Measurements from ENCODE around the gene OVAAL.
"Not testable (repeated sequence)": the region's sequence is repeated elsewhere in the genome, so short reads cannot be mapped to it uniquely, and the experiment has no call there.

OVAAL gene

GRCh38 chr1:180540697-180541594 is 17.8 kb upstream of the OVAAL start:
- TF ChIP-seq CTCF (IDR thresholded peaks at IDR 0.05; ENCODE audit: low read depth, low read length) = no peak
- DNase-seq (ENCODE audit: extremely low read depth, low read depth) = no peak

DNA sequence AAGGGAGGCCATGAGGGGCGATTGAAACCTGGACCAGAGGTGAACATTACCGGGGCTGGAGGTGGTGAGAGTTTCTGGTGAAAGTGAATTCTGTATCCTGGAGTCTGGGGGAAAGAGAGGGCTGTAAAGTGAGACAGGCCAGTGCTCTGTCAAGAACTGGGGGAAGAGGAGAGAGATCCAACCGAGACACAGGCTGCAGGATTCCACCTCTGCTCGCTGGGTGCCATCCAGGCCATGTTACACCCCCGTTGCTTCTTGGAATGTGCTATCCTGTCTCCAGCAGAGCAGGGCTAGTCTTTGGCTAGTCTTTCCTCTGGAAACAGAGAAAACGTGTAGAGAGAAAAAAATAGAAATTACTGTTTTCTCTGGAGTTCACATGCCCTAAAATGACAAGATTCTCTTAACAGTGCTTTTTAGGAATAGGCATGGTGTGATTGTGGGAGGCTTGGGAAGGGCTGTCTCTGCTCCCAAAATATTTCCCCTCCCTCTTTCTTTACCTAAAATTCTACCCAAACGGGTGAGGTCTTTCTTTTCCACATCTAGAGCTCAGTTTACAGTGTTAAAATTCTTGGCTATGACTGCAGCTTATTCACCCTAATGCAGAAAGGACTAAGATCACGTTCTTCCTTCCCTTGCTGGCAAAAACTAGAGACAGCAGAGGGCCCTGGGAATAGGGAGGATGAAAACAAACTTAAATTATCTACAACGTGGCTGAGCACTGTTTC is 16.5 kb upstream of the OVAAL start:
- DNase-seq (ENCODE audit: extremely low read depth, low read depth) = no peak
- no peak for TF ChIP-seq CTCF (IDR thresholded peaks at IDR 0.05; ENCODE audit: low read depth, low read length)

GRCh38 chr1:180542838-180543145 is 16.0 kb upstream of the OVAAL start:
- no peak for DNase-seq (ENCODE audit: extremely low read depth, low read depth)
- TF ChIP-seq CTCF (IDR thresholded peaks at IDR 0.05; ENCODE audit: low read depth, low read length) = no peak

DNA sequence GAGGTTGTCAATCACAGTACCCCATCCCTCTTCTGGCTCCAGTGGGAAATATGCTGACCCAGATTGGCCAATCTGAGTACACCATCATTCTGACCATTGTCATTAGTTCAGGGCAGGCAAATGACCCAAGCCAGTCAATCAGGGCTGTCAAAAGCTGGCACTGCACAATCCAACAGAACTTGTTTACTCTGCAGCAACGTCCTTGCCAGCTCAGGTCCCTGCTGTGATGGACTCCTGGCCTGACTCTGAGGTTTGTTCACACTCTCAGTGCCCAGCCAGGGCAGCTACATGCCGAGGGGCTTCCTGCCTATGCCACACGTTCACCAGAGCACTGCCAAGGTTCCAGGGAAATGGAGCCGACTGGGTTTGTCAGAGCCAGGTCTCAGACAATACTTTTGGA is 14.7 kb upstream of the OVAAL start:
- DNase-seq (ENCODE audit: extremely low read depth, low read depth) = no peak
- TF ChIP-seq CTCF (IDR thresholded peaks at IDR 0.05; ENCODE audit: low read depth, low read length) = no peak

GRCh38 chr1:180545991-180546390 is 12.8 kb upstream of the OVAAL start:
- no peak for DNase-seq (ENCODE audit: extremely low read depth, low read depth)
- no peak for TF ChIP-seq CTCF (IDR thresholded peaks at IDR 0.05; ENCODE audit: low read depth, low read length)

DNA sequence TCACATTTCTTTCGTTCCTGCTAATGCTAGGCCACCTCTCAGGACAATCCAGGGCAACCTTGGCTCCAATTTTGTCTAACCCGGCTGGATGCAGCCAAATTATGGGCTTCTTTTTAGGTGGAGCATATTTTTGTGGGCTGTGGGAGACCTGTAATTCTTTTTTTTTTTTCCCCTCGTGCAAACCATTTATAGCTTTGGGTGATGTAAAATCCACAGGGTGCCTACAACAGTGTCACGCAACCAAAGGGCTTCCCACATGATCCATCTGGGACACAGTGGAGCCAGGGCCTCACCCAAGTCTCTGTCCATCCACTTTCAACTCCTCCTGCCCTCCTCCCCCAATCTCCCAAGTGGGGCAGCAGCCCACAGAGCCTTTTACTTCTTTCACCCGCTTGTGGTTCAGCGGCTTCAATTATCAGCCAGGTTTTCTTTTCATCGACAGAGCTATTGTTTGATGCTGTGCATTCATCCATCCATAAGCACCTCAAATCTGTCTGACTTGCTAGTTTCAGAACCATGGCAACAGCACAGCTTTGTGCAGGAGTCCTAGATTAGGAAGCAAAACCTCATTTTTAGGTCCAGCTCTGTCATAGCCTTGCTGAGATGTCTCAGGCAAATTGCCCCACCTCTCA is 10.0 kb upstream of the OVAAL start:
- no peak for DNase-seq (ENCODE audit: extremely low read depth, low read depth)
- TF ChIP-seq CTCF (IDR thresholded peaks at IDR 0.05; ENCODE audit: low read depth, low read length) = no peak

DNA sequence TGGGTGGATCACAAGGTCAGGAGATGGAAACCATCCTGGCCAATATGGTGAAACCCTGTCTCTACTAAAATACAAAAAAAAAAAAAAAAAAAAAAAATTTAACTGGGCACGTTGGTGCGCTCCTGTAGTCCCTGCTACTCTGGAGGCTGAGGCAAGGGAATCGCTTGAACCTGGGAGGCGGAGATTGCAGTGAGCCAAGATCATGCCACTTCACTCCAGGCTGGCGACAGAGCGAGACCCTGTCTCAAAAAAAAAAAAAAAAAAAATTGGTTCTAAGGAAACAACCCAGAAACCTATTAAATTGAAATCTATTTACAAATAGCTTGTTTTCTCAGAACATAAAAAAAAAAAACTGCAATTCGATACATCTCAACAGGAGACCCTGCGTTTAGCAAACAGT is 9.0 kb upstream of the OVAAL start:
- not testable (repeated sequence) for DNase-seq (ENCODE audit: extremely low read depth, low read depth)

Data from AG09319 (cell line).